GM12801 (cell line): ENCODE data around the gene TRABD2A.

Experiments used
- CTCF ChIP-seq: IDR thresholded peaks from one replicate; pipeline ENCODE4 v1.5.1; 2011; ENCODE audit warnings: control low read depth; ENCODE audit not compliant: insufficient read length; ENCODE audit errors: extremely low read depth

The TRABD2A gene

GRCh38 chr2:84880395-84880644, 564 bp downstream of the TRABD2A start:
- no peak for TF ChIP-seq CTCF

GRCh38 chr2:84879584-84880394, 1.1 kb downstream of the TRABD2A start:
- no peak for TF ChIP-seq CTCF

DNA sequence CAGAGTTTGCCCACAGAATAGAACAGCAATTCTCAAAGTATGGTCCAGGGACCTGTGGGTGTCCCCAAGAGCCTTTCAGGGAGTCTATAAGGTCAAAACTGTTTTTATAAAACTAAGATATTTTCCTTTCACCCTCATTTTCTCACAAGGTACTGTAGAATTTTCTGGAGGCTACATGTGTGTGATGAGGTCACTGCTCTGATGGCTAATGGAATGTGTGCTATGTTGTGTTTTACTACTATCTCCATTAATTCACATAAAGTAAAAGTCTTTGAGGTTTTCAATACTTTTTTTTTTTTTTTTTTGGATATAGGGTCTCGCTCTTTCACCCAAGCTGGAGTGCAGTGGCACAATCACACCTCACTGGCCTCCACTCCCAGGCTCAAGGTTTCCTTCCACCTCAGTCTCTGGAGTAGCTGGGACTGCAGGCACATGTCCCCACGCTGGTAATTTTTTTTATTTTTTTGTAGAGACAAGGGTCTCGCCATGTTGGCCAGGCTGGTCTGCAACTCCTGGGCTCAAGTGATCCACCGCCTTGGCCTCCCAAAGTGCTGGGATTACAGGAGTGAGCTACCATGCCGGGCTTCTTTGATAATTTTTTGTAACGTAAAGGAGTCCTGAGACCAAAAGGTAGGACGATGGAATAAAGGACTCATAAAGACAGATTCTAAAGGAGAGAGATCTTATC, 1.8 kb downstream of the TRABD2A start:
- no peak for TF ChIP-seq CTCF

- no peak for TF ChIP-seq CTCF
These were observed 2.4 kb downstream of the TRABD2A start for GRCh38 chr2:84878459-84878858.

DNA sequence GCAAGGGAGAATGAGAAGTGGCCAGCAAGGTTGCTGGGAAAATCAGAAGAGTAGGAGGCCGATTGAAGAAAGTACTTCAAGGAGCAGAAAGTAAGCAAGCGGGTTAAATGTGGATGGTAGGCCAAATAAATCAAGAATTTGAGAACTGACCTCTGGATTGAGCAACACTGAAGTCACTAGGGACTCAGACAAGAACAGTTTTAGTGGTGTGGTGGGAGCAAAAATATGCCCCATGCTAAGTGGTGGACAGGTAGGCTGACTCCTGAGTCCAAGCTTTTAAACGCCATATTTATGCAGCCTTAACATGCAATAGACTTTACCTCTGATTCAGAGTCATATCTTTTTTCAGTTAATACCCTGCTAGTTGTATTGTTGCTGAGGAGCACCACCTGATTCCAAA, 4.5 kb downstream of the TRABD2A start:
- TF ChIP-seq CTCF = no peak

- TF ChIP-seq CTCF = no peak
These were observed 5.7 kb downstream of the TRABD2A start for GRCh38 chr2:84875213-84875560.

DNA sequence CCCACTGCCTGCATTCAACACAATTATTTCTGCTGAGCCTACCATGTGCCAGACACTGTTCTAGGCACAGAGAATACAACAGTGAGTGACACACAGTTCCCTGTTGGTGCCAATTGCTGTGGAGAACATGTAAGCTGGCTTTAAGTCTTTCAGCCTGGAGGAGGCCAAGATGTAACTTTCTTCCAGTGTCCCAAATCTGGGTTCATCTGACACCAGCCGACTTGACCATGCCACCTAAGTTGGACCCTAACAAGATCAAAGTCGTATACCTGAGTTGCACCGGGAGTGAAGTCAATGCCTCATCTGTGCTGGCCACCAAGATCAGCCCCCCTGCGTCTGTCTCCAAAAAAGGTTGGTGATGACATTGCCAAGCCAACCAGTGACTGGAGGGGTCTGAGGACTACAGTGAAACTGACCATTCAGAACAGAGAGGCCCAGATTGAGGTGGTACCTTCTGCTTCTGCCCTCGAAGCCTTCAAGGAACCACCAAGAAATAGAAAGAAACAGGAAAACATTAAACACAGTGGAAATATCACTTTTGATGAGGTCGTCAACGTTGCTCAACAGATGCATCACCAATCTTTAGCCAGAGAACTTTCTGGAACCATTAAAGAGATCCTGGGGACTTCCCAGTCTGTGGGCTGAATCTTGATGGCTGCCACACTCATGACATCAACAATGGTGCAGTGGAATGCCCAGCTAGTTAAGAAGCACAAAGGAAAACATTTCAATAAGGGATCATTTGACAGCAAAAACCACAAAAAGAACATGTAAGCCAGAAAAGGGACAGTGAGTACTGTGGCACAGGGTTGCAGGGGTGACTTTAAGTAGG, 6.3 kb downstream of the TRABD2A start:
- TF ChIP-seq CTCF = no peak
